GM13976 (cell line): ENCODE results near the gene ZFYVE28.

ENCODE experiments used
- DNase-seq: peaks from one replicate; pipeline ENCODE4 v3.0.0; 2012; ENCODE audit warnings: low spot score
- CTCF ChIP-seq: IDR thresholded peaks from 2 replicates; pipeline ENCODE4 v1.5.1; 2012; ENCODE audit warnings: borderline replicate concordance, mild to moderate bottlenecking; ENCODE audit not compliant: insufficient read depth; ENCODE audit errors: extremely low read depth, missing control alignments, control extremely low read depth
- in situ Hi-C: fragments of 300-500 bp; cut with MboI; formaldehyde crosslinking; loops from one replicate; pipeline ENCODE4 v1.12.0; 2022; ENCODE audit warnings: low sequenced_read_pairs, mixed read lengths, inconsistent platforms; ENCODE audit not compliant: unreplicated experiment

ZFYVE28 gene

DNA sequence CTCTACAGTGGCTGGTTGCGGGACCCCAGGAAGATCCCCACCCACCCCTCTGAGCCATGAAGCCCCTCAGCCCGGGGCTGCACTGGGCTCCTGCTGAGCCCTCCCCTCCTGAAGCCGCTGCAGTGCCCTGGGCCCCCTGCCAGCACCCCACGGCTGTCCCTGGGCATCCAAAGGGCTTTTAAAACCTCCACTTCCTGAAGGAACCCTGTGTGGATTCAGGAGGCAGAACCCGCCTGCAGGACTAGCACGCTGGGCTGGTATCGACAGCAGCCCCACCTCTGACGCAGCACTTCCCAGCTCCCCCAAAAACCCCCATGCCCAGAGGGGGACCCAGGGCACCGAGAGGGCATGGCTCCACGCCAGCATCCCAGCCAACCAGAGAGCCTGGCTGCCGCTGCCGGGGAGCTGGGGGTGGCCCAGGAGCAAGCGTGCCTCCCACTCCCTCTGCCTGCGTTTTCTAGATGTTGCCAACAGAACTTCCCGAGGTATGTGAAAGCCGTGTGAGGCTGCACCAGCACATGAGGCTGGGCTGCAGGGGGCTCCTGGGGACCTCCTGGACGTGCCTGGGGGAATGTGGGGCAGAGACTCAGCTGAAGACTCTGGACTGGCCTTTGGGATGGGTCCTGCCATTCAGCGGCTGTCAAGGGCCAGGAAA, 162.8 kb downstream of the ZFYVE28 start:
- in situ Hi-C loops, result no loop called here
- no peak for DNase-seq
- TF ChIP-seq CTCF, result no peak

DNA sequence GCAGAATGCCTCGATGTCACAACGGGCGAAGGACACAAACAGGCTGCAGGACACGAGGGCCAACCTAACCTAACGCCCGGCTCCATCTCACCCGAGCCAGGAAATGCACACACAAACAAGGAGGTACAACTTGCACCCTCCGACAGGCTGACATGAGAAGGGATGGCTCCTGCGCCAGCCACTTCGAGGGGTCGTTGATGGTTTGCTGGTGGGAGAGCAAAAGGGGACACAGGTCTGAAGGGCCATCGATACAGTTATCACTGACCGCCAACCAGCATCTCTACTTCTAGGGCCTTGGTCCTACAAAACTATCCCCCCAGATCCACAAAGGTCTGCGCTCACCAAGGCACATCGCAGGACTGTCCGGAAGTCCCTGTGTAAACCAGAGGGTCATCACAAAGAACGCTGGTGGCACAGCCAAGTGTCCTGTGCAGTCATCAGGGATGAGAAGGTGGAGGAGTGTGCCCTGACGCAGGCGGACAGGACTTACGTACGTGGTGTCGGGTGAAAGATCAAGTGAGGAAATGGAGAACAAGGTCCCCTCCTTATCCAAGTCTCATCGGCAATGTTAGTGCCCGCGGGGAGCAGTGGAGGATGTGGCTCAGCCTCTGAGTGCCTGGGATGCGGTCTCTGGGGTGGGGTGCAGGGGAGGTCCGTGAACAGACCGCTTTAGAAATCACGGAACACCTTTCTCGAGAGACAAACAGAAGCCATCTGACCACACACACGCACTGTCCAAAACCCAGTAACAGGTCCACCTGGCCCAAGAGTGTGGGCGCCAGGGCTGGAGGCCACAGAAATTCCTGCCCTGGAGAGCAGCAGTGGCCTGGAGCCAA, 163.6 kb downstream of the ZFYVE28 start:
- DNase-seq, result no peak
- in situ Hi-C loops, result no loop called here
- no peak for TF ChIP-seq CTCF

- DNase-seq, result no peak
- in situ Hi-C loops, result no loop called here
These were observed 165.0 kb downstream of the ZFYVE28 start for GRCh38 chr4:2253160-2254084.

GRCh38 chr4:2252530-2253091, 165.8 kb downstream of the ZFYVE28 start:
- DNase-seq, result peak; percentile 18
- TF ChIP-seq CTCF, result no peak
- in situ Hi-C loops, result no loop called here

More at GRCh38 chr4:2253160-2254084, 165.0 kb downstream of the ZFYVE28 start:
- TF ChIP-seq CTCF, result no peak

- TF ChIP-seq CTCF, result no peak
- in situ Hi-C loops, result no loop called here
- peak; percentile 18 for DNase-seq
These were observed 166.5 kb downstream of the ZFYVE28 start for GRCh38 chr4:2251795-2252529.
